Breast epithelium (tissue), 3 donors: ENCODE data around the gene GTPBP2.

Experiments used
- CTCF ChIP-seq, 3 donors: fragments of 450-650 bp; IDR thresholded peaks; one replicate each; pipeline ENCODE4 v1.5.1; 2016 to 2017; ENCODE audit warnings: antibody characterized with exemption in 3 of 3, mild to moderate bottlenecking in 3 of 3, moderate library complexity in 3 of 3
- POLR2A ChIP-seq: fragments of 450-650 bp; IDR thresholded peaks from one replicate; pipeline ENCODE4 v1.6.1; 2016; ENCODE audit warnings: antibody characterized with exemption, mild to moderate bottlenecking, moderate library complexity
- POLR2AphosphoS5 ChIP-seq, 3 donors: sonication (generic); formaldehyde crosslinking; IDR thresholded peaks; one replicate each; pipeline ENCODE4 v1.6.1; 2017; ENCODE audit warnings: antibody characterized with exemption in 3 of 3

DNA sequence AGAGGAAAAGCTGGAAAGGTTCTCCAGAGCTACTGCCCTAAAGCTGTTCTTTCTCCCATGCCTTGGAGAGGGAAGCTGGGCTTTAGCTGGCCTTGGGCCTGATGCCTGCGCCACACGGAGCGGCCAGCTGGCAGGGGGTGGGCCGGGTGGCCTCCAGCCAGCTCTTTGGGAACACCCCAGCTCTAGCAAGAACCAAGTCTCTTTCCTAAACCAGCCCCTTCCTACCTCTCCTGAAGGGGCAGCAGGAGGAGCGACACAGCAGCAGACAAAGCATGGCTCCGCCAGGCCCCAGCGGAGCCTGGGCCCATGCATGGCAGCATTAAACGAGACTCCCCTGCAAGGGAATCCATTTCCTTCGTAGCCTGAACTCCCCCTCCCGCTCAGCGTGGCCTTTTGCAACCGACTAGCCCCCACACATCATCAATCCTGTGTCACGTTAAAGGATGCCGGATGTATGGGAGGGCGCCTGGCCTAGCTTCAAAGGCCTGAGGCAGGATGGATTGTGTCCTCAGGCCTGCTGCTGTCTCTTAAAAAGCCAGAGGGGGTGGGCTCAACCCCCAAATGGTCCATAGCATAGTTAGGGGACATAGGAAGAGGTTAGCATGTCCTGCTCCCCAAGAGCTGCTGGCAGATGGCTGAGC is 44.5 kb upstream of the GTPBP2 start:
- TF ChIP-seq CTCF (IDR thresholded peaks at IDR 0.05) (no peak), POLR2A (no peak), POLR2AphosphoS5 (IDR thresholded peaks at IDR 0.05) (no peak)
